GM23338 (cell line): ENCODE data around the gene PAXX. TPM values are rescaled to one million over a fixed set of nuclear protein-coding genes. Genes with fewer than 3 reads are reported as not detected.

ENCODE experiments used
- ATAC-seq: fragments of 200-7000 bp; cut with Tn5 transposase; 3 replicates; pipeline ENCODE4 v1.9.1; 2020
- DNase-seq: peaks from one replicate; pipeline ENCODE4 v3.0.0-alpha.2; 2015; ENCODE audit warnings: low spot score
- H2AFZ ChIP-seq: fragments of 200-600 bp; sonication (generic); 2 replicates; pipeline ENCODE4 v1.8.0; 2016; ENCODE audit warnings: antibody characterized with exemption, mild to moderate bottlenecking, moderate library complexity
- H3F3A ChIP-seq: fragments of 200-600 bp; sonication (generic); replicated peaks from 2 replicates; pipeline ENCODE4 v1.8.0; 2017; ENCODE audit warnings: antibody characterized with exemption, mixed run types, low read depth
- H3K27ac ChIP-seq: fragments of 200-600 bp; sonication (generic); 2 replicates; pipeline ENCODE4 v1.6.1; 2016; ENCODE audit warnings: low read depth
- H3K27me3 ChIP-seq: fragments of 200-600 bp; sonication (generic); 2 replicates; pipeline ENCODE4 v1.8.0; 2016; ENCODE audit warnings: mild to moderate bottlenecking, mixed run types, moderate library complexity; ENCODE audit not compliant: insufficient read depth
- H3K36me3 ChIP-seq: fragments of 200-600 bp; sonication (generic); 2 replicates; pipeline ENCODE4 v1.8.0; 2016; ENCODE audit warnings: mild to moderate bottlenecking; ENCODE audit not compliant: insufficient read depth
- H3K4me1 ChIP-seq: fragments of 200-600 bp; sonication (generic); 2 replicates; pipeline ENCODE4 v1.8.0; 2016; ENCODE audit warnings: mild to moderate bottlenecking, moderate library complexity; ENCODE audit not compliant: insufficient read depth
- H3K4me2 ChIP-seq: fragments of 200-600 bp; sonication (generic); 2 replicates; pipeline ENCODE4 v1.7.1; 2017; ENCODE audit warnings: mixed run types
- H3K4me3 ChIP-seq: fragments of 200-600 bp; sonication (generic); 2 replicates; pipeline ENCODE4 v1.6.1; 2016; ENCODE audit warnings: mixed run types
- H3K79me2 ChIP-seq: fragments of 200-600 bp; sonication (generic); replicated peaks from 2 replicates; pipeline ENCODE4 v1.8.0; 2017; ENCODE audit warnings: mild to moderate bottlenecking; ENCODE audit not compliant: insufficient read depth
- H3K9me2 ChIP-seq: fragments of 200-600 bp; sonication (generic); 2 replicates; pipeline ENCODE4 v1.8.0; 2017; ENCODE audit not compliant: insufficient read depth
- H4K20me1 ChIP-seq: fragments of 200-600 bp; sonication (generic); replicated peaks from 2 replicates; pipeline ENCODE4 v1.8.0; 2017; ENCODE audit warnings: mild to moderate bottlenecking; ENCODE audit not compliant: insufficient read depth
- H3K27ac Mint-ChIP-seq: 2 replicates; pipeline ENCODE4 v1.8.0; 2020; ENCODE audit warnings: inconsistent platforms, mild to moderate bottlenecking, moderate library complexity, mixed read lengths
- H3K27me3 Mint-ChIP-seq: 3 replicates; pipeline ENCODE4 v1.8.0; 2022; ENCODE audit warnings: low read depth, mild to moderate bottlenecking, moderate library complexity, mixed read lengths, inconsistent platforms; ENCODE audit not compliant: insufficient read depth, poor library complexity
- H3K36me3 Mint-ChIP-seq: 3 replicates; pipeline ENCODE4 v1.8.0; 2021; ENCODE audit warnings: low read depth, mild to moderate bottlenecking, inconsistent platforms, moderate library complexity, mixed read lengths
- H3K4me1 Mint-ChIP-seq: 3 replicates; pipeline ENCODE4 v1.8.0; 2020; ENCODE audit warnings: mild to moderate bottlenecking, inconsistent platforms, mixed read lengths
- H3K4me3 Mint-ChIP-seq: 3 replicates; pipeline ENCODE4 v1.8.0; 2021; ENCODE audit warnings: moderate library complexity, mild to moderate bottlenecking, inconsistent platforms, mixed read lengths
- H3K9me3 Mint-ChIP-seq: 3 replicates; pipeline ENCODE4 v1.8.0; 2020; ENCODE audit warnings: moderate library complexity, mild to moderate bottlenecking, inconsistent platforms, mixed read lengths
- CREB1 ChIP-seq: fragments of 250-450 bp; sonication (Bioruptor Pico); IDR thresholded peaks from 2 replicates; pipeline ENCODE4 v1.5.0; 2020; ENCODE audit warnings: low read depth, mild to moderate bottlenecking, moderate library complexity
- EZH2 ChIP-seq: fragments of 200-600 bp; sonication (generic); IDR thresholded peaks from one replicate; pipeline ENCODE4 v1.8.0; 2017; ENCODE audit warnings: antibody characterized with exemption, mild to moderate bottlenecking, low read depth; ENCODE audit not compliant: unreplicated experiment
- EZH2phosphoT487 ChIP-seq: fragments of 200-600 bp; sonication (generic); IDR thresholded peaks from one replicate; pipeline ENCODE4 v1.8.1; 2018; ENCODE audit warnings: antibody characterized with exemption; ENCODE audit not compliant: unreplicated experiment
- JUNB ChIP-seq: IDR thresholded peaks from one replicate; pipeline ENCODE4 v1.6.1; 2016; ENCODE audit warnings: antibody characterized with exemption; ENCODE audit not compliant: unreplicated experiment
- NANOG ChIP-seq: IDR thresholded peaks from 2 replicates; pipeline ENCODE4 v1.6.1; 2016; ENCODE audit warnings: antibody characterized with exemption, borderline replicate concordance
- POLR2AphosphoS5 ChIP-seq: IDR thresholded peaks from 2 replicates; pipeline ENCODE4 v1.6.1; 2016; ENCODE audit warnings: antibody characterized with exemption, low read depth
- STAT1 ChIP-seq: IDR thresholded peaks from one replicate; pipeline ENCODE4 v1.6.1; 2016; ENCODE audit warnings: antibody characterized with exemption; ENCODE audit not compliant: unreplicated experiment
- ZNF114 ChIP-seq: fragments of 250-450 bp; sonication (Bioruptor Pico); IDR thresholded peaks from 2 replicates; pipeline ENCODE4 v1.5.0; 2020; ENCODE audit warnings: mild to moderate bottlenecking, moderate library complexity
- ZNF331 ChIP-seq: fragments of 250-450 bp; sonication (Bioruptor Pico); IDR thresholded peaks from 2 replicates; pipeline ENCODE4 v1.5.0; 2020; ENCODE audit warnings: low read depth, mild to moderate bottlenecking, moderate library complexity
- polyA plus RNA-seq: library from polyadenylated mRNA; unstranded; fragments of >200 nt; fragmentation: Nextera tagmentation; extraction: Ambion mirVana; gene quantifications from 2 replicates; pipeline ENCODE4 v1.2.1, GENCODE V29; 2016
- total RNA-seq: library from RNA; depleted of rRNA; stranded (reverse); fragments of >200 nt; shearing (Covaris generic); gene quantifications from 2 replicates; pipeline ENCODE4 v1.2.3, GENCODE V29; 2014
- TF ChIP-seq, protein P1 (sequence below): IDR thresholded peaks from one replicate; pipeline ENCODE4 v1.6.1; 2018; ENCODE audit warnings: antibody characterized with exemption; ENCODE audit not compliant: unreplicated experiment
- TF ChIP-seq, protein P2 (sequence below): IDR thresholded peaks from 2 replicates; pipeline ENCODE4 v1.6.1; 2016; ENCODE audit warnings: antibody characterized with exemption
- TF ChIP-seq, protein P3 (sequence below), 2 experiments: fragments of 200-600 bp in 1 of 2; sonication (generic) in 1 of 2; conservative IDR thresholded peaks; 2 replicates each; pipeline versions ENCODE4 v1.5.1 to v1.6.1; 2016 to 2017; ENCODE audit warnings: antibody characterized with exemption in 2 of 2, low read depth in 2 of 2, mild to moderate bottlenecking in 2 of 2, moderate library complexity in 1 of 2
- TF ChIP-seq, protein P4 (sequence below): fragments of 250-450 bp; sonication (Bioruptor Pico); IDR thresholded peaks from 2 replicates; pipeline ENCODE4 v1.5.0; 2020; ENCODE audit warnings: mild to moderate bottlenecking, moderate library complexity

PAXX gene
- total and polyA plus RNA-seq, 2 experiments from 2014 or later = 71.5 to 86.0 TPM

DNA sequence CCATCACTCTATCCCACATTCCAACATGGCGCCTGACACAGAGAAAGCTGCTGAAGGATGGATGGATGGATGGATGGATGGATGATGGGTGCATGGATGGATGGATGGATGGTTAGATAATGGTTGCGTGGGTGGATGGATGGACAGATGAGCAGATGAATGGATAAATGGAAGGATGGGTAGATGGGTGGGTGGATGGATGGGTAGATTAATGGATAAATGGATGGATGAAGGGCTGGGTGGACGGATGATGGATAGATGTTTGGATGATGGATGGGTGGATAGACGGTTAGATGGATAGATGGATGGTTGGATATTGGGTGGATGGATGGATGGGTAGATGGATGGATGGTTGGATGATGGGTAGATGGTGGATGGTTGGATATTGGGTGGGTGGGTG is 35.6 kb upstream of the PAXX start:
- Histone ChIP-seq H3K4me2 (no peak overlapping the region), H3K4me1 (no peaks in the 10 kb centered on the region; the same call in 1 of the 2 replicates), H3K9me2 (0 out of 2 replicates have a peak, but pooled peaks cover 6% of the 10 kb centered on the region), H3K79me2 (no peaks in the 10 kb centered on the region), H4K20me1 (no peaks in the 10 kb centered on the region), H2AFZ (no peak overlapping the region), H3K27me3 (no peaks in the 10 kb centered on the region), H3K4me3 (no peak overlapping the region), H3K36me3 (no peaks in the 10 kb centered on the region), H3K27ac (no peak overlapping the region), H3F3A (no peaks in the 10 kb centered on the region)
- no peaks in the 10 kb centered on the region; the same call in 2 of the 3 replicates for H3K36me3 Mint-ChIP-seq
- TF ChIP-seq NANOG (no peak), EZH2phosphoT487 (no peak), ZNF331 (CRISPR knock-in tag) (no peak), ZNF114 (no peak), POLR2AphosphoS5 (no peak), EZH2 (no peak), STAT1 (no peak), CREB1 (CRISPR knock-in tag) (no peak), JUNB (no peak)
- TF ChIP-seq, protein P1, sequence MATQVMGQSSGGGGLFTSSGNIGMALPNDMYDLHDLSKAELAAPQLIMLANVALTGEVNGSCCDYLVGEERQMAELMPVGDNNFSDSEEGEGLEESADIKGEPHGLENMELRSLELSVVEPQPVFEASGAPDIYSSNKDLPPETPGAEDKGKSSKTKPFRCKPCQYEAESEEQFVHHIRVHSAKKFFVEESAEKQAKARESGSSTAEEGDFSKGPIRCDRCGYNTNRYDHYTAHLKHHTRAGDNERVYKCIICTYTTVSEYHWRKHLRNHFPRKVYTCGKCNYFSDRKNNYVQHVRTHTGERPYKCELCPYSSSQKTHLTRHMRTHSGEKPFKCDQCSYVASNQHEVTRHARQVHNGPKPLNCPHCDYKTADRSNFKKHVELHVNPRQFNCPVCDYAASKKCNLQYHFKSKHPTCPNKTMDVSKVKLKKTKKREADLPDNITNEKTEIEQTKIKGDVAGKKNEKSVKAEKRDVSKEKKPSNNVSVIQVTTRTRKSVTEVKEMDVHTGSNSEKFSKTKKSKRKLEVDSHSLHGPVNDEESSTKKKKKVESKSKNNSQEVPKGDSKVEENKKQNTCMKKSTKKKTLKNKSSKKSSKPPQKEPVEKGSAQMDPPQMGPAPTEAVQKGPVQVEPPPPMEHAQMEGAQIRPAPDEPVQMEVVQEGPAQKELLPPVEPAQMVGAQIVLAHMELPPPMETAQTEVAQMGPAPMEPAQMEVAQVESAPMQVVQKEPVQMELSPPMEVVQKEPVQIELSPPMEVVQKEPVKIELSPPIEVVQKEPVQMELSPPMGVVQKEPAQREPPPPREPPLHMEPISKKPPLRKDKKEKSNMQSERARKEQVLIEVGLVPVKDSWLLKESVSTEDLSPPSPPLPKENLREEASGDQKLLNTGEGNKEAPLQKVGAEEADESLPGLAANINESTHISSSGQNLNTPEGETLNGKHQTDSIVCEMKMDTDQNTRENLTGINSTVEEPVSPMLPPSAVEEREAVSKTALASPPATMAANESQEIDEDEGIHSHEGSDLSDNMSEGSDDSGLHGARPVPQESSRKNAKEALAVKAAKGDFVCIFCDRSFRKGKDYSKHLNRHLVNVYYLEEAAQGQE = no peak
- TF ChIP-seq, protein P2, sequence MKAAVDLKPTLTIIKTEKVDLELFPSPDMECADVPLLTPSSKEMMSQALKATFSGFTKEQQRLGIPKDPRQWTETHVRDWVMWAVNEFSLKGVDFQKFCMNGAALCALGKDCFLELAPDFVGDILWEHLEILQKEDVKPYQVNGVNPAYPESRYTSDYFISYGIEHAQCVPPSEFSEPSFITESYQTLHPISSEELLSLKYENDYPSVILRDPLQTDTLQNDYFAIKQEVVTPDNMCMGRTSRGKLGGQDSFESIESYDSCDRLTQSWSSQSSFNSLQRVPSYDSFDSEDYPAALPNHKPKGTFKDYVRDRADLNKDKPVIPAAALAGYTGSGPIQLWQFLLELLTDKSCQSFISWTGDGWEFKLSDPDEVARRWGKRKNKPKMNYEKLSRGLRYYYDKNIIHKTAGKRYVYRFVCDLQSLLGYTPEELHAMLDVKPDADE = no peak
- TF ChIP-seq, protein P3, sequence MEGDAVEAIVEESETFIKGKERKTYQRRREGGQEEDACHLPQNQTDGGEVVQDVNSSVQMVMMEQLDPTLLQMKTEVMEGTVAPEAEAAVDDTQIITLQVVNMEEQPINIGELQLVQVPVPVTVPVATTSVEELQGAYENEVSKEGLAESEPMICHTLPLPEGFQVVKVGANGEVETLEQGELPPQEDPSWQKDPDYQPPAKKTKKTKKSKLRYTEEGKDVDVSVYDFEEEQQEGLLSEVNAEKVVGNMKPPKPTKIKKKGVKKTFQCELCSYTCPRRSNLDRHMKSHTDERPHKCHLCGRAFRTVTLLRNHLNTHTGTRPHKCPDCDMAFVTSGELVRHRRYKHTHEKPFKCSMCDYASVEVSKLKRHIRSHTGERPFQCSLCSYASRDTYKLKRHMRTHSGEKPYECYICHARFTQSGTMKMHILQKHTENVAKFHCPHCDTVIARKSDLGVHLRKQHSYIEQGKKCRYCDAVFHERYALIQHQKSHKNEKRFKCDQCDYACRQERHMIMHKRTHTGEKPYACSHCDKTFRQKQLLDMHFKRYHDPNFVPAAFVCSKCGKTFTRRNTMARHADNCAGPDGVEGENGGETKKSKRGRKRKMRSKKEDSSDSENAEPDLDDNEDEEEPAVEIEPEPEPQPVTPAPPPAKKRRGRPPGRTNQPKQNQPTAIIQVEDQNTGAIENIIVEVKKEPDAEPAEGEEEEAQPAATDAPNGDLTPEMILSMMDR (conservative IDR thresholded peaks at IDR 0.05; ENCODE audit: low read depth in 2 of 2) = no peak
- TF ChIP-seq, protein P4, sequence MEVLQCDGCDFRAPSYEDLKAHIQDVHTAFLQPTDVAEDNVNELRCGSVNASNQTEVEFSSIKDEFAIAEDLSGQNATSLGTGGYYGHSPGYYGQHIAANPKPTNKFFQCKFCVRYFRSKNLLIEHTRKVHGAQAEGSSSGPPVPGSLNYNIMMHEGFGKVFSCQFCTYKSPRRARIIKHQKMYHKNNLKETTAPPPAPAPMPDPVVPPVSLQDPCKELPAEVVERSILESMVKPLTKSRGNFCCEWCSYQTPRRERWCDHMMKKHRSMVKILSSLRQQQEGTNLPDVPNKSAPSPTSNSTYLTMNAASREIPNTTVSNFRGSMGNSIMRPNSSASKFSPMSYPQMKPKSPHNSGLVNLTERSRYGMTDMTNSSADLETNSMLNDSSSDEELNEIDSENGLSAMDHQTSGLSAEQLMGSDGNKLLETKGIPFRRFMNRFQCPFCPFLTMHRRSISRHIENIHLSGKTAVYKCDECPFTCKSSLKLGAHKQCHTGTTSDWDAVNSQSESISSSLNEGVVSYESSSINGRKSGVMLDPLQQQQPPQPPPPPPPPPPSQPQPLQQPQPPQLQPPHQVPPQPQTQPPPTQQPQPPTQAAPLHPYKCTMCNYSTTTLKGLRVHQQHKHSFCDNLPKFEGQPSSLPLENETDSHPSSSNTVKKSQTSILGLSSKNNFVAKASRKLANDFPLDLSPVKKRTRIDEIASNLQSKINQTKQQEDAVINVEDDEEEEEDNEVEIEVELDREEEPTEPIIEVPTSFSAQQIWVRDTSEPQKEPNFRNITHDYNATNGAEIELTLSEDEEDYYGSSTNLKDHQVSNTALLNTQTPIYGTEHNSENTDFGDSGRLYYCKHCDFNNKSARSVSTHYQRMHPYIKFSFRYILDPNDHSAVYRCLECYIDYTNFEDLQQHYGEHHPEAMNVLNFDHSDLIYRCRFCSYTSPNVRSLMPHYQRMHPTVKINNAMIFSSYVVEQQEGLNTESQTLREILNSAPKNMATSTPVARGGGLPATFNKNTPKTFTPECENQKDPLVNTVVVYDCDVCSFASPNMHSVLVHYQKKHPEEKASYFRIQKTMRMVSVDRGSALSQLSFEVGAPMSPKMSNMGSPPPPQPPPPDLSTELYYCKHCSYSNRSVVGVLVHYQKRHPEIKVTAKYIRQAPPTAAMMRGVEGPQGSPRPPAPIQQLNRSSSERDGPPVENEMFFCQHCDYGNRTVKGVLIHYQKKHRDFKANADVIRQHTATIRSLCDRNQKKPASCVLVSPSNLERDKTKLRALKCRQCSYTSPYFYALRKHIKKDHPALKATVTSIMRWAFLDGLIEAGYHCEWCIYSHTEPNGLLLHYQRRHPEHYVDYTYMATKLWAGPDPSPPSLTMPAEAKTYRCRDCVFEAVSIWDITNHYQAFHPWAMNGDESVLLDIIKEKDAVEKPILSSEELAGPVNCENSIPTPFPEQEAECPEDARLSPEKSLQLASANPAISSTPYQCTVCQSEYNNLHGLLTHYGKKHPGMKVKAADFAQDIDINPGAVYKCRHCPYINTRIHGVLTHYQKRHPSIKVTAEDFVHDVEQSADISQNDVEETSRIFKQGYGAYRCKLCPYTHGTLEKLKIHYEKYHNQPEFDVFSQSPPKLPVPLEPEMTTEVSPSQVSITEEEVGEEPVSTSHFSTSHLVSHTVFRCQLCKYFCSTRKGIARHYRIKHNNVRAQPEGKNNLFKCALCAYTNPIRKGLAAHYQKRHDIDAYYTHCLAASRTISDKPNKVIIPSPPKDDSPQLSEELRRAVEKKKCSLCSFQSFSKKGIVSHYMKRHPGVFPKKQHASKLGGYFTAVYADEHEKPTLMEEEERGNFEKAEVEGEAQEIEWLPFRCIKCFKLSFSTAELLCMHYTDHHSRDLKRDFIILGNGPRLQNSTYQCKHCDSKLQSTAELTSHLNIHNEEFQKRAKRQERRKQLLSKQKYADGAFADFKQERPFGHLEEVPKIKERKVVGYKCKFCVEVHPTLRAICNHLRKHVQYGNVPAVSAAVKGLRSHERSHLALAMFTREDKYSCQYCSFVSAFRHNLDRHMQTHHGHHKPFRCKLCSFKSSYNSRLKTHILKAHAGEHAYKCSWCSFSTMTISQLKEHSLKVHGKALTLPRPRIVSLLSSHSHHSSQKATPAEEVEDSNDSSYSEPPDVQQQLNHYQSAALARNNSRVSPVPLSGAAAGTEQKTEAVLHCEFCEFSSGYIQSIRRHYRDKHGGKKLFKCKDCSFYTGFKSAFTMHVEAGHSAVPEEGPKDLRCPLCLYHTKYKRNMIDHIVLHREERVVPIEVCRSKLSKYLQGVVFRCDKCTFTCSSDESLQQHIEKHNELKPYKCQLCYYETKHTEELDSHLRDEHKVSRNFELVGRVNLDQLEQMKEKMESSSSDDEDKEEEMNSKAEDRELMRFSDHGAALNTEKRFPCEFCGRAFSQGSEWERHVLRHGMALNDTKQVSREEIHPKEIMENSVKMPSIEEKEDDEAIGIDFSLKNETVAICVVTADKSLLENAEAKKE = no peak
- ATAC-seq (no peak), DNase-seq (no peak)
- peaks cover 6% of the 10 kb centered on the region for H3K27me3 Mint-ChIP-seq
- H3K27ac Mint-ChIP-seq = no peak overlapping the region
- H3K4me3 Mint-ChIP-seq = no peak overlapping the region; the same call in 2 of the 3 replicates
- no peaks in the 10 kb centered on the region; the same call in 2 of the 3 replicates for H3K4me1 Mint-ChIP-seq
- peaks cover 4% of the 10 kb centered on the region; the same call in 2 of the 3 replicates for H3K9me3 Mint-ChIP-seq
